ENCODE measurements around the gene PDE4D. TPM values are rescaled to one million over a fixed set of nuclear protein-coding genes. Genes with fewer than 3 reads are reported as not detected.

The PDE4D gene
- total RNA-seq, 1 donor = 19.9 TPM

DNA sequence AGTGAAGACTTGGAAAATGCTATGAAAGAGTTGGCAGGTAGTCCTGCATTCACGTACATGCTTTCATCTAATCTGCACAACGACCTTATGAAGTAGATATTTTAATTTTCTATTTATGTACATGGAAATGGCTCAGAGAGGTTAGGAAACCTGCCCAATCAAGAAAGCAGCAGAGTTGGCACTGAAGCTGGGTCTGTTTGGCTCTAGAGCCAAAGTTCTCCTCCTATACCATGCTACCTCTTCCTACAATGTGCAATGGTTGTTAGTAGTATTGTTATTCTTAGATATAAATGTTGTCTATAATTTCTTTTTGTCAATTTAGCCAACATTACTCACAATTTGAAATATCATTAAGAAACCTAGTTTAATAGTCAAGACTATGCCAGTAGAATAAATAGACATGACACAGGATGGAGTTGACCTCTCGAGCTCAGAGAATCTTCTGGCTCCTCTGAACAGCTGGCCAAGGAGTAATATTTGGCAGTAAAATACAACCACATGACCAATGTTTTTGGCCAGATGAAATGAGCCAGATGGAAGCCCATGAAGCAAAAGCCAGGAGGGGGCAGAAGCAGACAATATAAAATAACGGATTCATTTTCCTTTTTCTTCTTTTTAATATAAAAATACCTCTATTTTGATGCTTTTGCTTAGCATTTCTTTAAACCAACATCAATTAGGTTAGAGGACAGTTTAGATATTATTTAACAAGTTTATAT lies 542.3 kb downstream of the PDE4D start:
- no peak for DNase-seq (ENCODE audit: insufficient read length, low spot score, missing footprints)
- Histone ChIP-seq H3K4me1 (ENCODE audit: insufficient read depth, low read length) (no peaks in the 10 kb centered on the region), H3K9me3 (ENCODE audit: low read depth, low read length) (no peaks in the 10 kb centered on the region), H2AFZ (ENCODE audit: low read length) (no peak overlapping the region), H3K36me3 (ENCODE audit: insufficient read depth, low read length) (no peaks in the 10 kb centered on the region), H4K20me1 (ENCODE audit: insufficient read depth, low read length) (no peaks in the 10 kb centered on the region), H3K4me2 (ENCODE audit: insufficient read depth, low read length) (no peak overlapping the region), H3K4me3 (ENCODE audit: insufficient read depth, low read length) (no peak overlapping the region), H3K79me2 (ENCODE audit: insufficient read depth, low read length) (no peaks in the 10 kb centered on the region), H3K27ac (ENCODE audit: low read depth, low read length) (no peak overlapping the region), H3K27me3 (ENCODE audit: insufficient read depth, low read length) (no peaks in the 10 kb centered on the region)
- TF ChIP-seq, protein P1, sequence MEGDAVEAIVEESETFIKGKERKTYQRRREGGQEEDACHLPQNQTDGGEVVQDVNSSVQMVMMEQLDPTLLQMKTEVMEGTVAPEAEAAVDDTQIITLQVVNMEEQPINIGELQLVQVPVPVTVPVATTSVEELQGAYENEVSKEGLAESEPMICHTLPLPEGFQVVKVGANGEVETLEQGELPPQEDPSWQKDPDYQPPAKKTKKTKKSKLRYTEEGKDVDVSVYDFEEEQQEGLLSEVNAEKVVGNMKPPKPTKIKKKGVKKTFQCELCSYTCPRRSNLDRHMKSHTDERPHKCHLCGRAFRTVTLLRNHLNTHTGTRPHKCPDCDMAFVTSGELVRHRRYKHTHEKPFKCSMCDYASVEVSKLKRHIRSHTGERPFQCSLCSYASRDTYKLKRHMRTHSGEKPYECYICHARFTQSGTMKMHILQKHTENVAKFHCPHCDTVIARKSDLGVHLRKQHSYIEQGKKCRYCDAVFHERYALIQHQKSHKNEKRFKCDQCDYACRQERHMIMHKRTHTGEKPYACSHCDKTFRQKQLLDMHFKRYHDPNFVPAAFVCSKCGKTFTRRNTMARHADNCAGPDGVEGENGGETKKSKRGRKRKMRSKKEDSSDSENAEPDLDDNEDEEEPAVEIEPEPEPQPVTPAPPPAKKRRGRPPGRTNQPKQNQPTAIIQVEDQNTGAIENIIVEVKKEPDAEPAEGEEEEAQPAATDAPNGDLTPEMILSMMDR (IDR thresholded peaks at IDR 0.05; ENCODE audit: extremely low read depth, low read depth, low read length) = peak; percentile 23

DNA sequence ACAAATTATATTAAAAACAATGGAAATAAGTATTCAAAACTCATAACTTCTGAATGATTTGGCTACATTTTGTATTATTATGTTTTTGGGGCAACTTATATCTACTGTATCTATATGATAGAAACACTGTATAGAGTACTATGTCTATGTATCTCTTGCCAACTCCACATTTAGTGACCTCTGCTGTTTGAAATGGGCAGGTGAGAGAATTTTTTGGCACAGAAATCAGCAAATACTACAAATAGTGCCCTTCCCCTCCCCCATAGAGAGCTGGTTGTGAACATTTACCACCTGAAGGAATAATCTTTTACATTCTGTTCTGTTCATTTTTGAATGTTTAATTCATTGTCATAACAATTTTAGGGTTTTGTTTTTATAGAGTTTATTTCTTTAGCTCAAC lies 545.3 kb downstream of the PDE4D start:
- no peaks in the 10 kb centered on the region for H3K4me1 ChIP-seq (ENCODE audit: insufficient read depth, low read length)
- no peaks in the 10 kb centered on the region for H3K27me3 ChIP-seq (ENCODE audit: insufficient read depth, low read length)
- no peak overlapping the region for H3K4me3 ChIP-seq (ENCODE audit: insufficient read depth, low read length)
- H3K36me3 ChIP-seq (ENCODE audit: insufficient read depth, low read length) = no peaks in the 10 kb centered on the region
- DNase-seq (ENCODE audit: insufficient read length, low spot score, missing footprints) = no peak
- H2AFZ ChIP-seq (ENCODE audit: low read length) = no peak overlapping the region
- TF ChIP-seq, protein P1 (IDR thresholded peaks at IDR 0.05; ENCODE audit: extremely low read depth, low read depth, low read length) = no peak
- H3K4me2 ChIP-seq (ENCODE audit: insufficient read depth, low read length) = no peak overlapping the region
- no peaks in the 10 kb centered on the region for H3K9me3 ChIP-seq (ENCODE audit: low read depth, low read length)
- no peak overlapping the region for H3K27ac ChIP-seq (ENCODE audit: low read depth, low read length)
- no peaks in the 10 kb centered on the region for H3K79me2 ChIP-seq (ENCODE audit: insufficient read depth, low read length)
- no peaks in the 10 kb centered on the region for H4K20me1 ChIP-seq (ENCODE audit: insufficient read depth, low read length)

DNA sequence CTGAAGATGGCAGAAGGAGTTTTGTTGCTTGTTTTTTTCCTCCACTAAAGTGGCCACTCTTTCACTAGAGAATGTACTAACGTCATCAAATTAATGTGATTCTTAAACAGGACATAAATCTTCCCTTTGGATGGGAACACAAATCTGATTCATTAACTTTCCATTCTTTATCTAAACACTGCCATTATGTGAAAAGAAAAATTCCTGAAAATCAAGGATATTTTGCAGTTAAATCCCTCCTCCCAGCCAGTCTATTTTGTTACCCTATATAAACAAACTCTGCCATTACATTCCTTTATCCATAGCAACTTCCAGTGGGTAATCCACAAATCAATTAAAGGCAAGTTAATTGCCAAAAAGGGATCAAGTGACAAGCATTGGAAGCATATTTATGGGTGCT lies 546.5 kb downstream of the PDE4D start:
- no peak for DNase-seq (ENCODE audit: insufficient read length, low spot score, missing footprints)
- H3K27ac ChIP-seq (ENCODE audit: low read depth, low read length) = no peak overlapping the region
- H3K79me2 ChIP-seq (ENCODE audit: insufficient read depth, low read length) = no peaks in the 10 kb centered on the region
- TF ChIP-seq, protein P1 (IDR thresholded peaks at IDR 0.05; ENCODE audit: extremely low read depth, low read depth, low read length) = no peak
- H3K27me3 ChIP-seq (ENCODE audit: insufficient read depth, low read length) = no peaks in the 10 kb centered on the region
- no peaks in the 10 kb centered on the region for H4K20me1 ChIP-seq (ENCODE audit: insufficient read depth, low read length)
- no peak overlapping the region for H3K4me2 ChIP-seq (ENCODE audit: insufficient read depth, low read length)
- H3K4me1 ChIP-seq (ENCODE audit: insufficient read depth, low read length) = no peaks in the 10 kb centered on the region
- no peaks in the 10 kb centered on the region for H3K9me3 ChIP-seq (ENCODE audit: low read depth, low read length)
- H3K4me3 ChIP-seq (ENCODE audit: insufficient read depth, low read length) = no peak overlapping the region
- no peaks in the 10 kb centered on the region for H3K36me3 ChIP-seq (ENCODE audit: insufficient read depth, low read length)
- H2AFZ ChIP-seq (ENCODE audit: low read length) = no peak overlapping the region

DNA sequence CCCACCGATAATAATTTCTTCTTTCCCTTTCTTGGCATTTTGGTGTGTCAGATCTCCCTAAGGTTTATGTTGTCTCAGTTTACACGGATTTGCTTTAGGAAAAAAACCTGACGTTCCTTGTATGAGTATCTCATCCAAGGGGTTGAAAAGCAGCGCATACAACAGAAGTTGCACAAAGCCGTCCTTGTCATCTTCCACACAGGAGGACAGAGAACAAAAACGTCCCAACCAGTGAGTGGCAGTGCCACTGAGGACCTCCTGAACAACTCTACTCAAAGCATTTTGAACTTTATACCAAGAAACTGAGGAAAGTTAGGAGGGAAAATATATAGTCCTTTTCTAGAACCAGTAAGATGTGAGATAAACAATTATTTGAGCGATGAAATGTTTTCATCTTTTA lies 547.0 kb downstream of the PDE4D start:
- no peaks in the 10 kb centered on the region for H3K4me1 ChIP-seq (ENCODE audit: insufficient read depth, low read length)
- TF ChIP-seq, protein P1 (IDR thresholded peaks at IDR 0.05; ENCODE audit: extremely low read depth, low read depth, low read length) = no peak
- H3K36me3 ChIP-seq (ENCODE audit: insufficient read depth, low read length) = no peaks in the 10 kb centered on the region
- no peak overlapping the region for H3K4me3 ChIP-seq (ENCODE audit: insufficient read depth, low read length)
- no peaks in the 10 kb centered on the region for H4K20me1 ChIP-seq (ENCODE audit: insufficient read depth, low read length)
- no peaks in the 10 kb centered on the region for H3K27me3 ChIP-seq (ENCODE audit: insufficient read depth, low read length)
- H2AFZ ChIP-seq (ENCODE audit: low read length) = no peak overlapping the region
- H3K27ac ChIP-seq (ENCODE audit: low read depth, low read length) = no peak overlapping the region
- H3K9me3 ChIP-seq (ENCODE audit: low read depth, low read length) = no peaks in the 10 kb centered on the region
- H3K79me2 ChIP-seq (ENCODE audit: insufficient read depth, low read length) = no peaks in the 10 kb centered on the region
- H3K4me2 ChIP-seq (ENCODE audit: insufficient read depth, low read length) = no peak overlapping the region
- no peak for DNase-seq (ENCODE audit: insufficient read length, low spot score, missing footprints)

All from osteoblast (primary cell).